K562 (cell line): ENCODE measurements around the gene ANKRD13D. TPM values are rescaled to one million over a fixed set of nuclear protein-coding genes. Genes with fewer than 3 reads are reported as not detected.

ENCODE experiments used
- CAMTA2 ChIP-seq: fragments of 250-450 bp; sonication (Bioruptor Pico); conservative IDR thresholded peaks from 2 replicates; pipeline ENCODE4 v1.5.1; 2022
- CTBP1 ChIP-seq: fragments of 450-650 bp; IDR thresholded peaks from 2 replicates; pipeline ENCODE4 v1.6.1; 2016; ENCODE audit warnings: borderline replicate concordance
- FOXA1 ChIP-seq: fragments of 450-650 bp; IDR thresholded peaks from 2 replicates; pipeline ENCODE4 v1.6.1; 2016; ENCODE audit warnings: mild to moderate bottlenecking, borderline replicate concordance
- HDAC8 ChIP-seq: fragments of 450-650 bp; IDR thresholded peaks from 2 replicates; pipeline ENCODE4 v1.6.1; 2016; ENCODE audit warnings: mild to moderate bottlenecking, missing genetic modification characterization, moderate library complexity, missing compliant biosample characterization
- HNRNPUL1 ChIP-seq: fragments of 200-400 bp; formaldehyde crosslinking; IDR thresholded peaks from 2 replicates; pipeline ENCODE4 v1.6.1; 2017; ENCODE audit warnings: low read length
- KDM4B ChIP-seq, 2 experiments: fragments of 450-650 bp in 1 of 2; sonication (generic) in 1 of 2; IDR thresholded peaks; 2 replicates each; pipeline ENCODE4 v1.6.1; 2016 to 2017; ENCODE audit warnings: borderline replicate concordance in 2 of 2, antibody characterized with exemption in 1 of 2, low read depth in 1 of 2, mild to moderate bottlenecking in 1 of 2
- MCM3 ChIP-seq: fragments of 450-650 bp; IDR thresholded peaks from 2 replicates; pipeline ENCODE4 v1.6.1; 2016
- NBN ChIP-seq: fragments of 450-650 bp; IDR thresholded peaks from 2 replicates; pipeline ENCODE4 v1.6.1; 2016; ENCODE audit warnings: low read depth, mild to moderate bottlenecking
- SMARCC2 ChIP-seq: fragments of 450-650 bp; IDR thresholded peaks from 2 replicates; pipeline ENCODE4 v1.6.1; 2017; ENCODE audit warnings: antibody characterized with exemption, moderate library complexity, mild to moderate bottlenecking, low read depth
- ZNF239 ChIP-seq: fragments of 250-450 bp; sonication (Bioruptor Pico); IDR thresholded peaks from 2 replicates; pipeline ENCODE4 v1.4.0; 2020; ENCODE audit warnings: mild to moderate bottlenecking
- ZNF584 ChIP-seq: fragments of 200-800 bp; sonication (Bioruptor generic); IDR thresholded peaks from 2 replicates; pipeline ENCODE4 v1.6.1; 2016; ENCODE audit warnings: low read depth, mild to moderate bottlenecking, missing genetic modification characterization, missing compliant biosample characterization
- polyA plus RNA-seq, 8 experiments: library from polyadenylated mRNA; depleted of rRNA in 4 of 8; stranded (reverse) in 5 of 8; unstranded in 3 of 8; fragments of >200 nt; fragmentation: Nextera tagmentation in 2 of 8; fragmentation: Illumina TruSeq in 1 of 8; extraction: Ambion mirVana in 2 of 8; extraction: Trizol in 1 of 8; gene quantifications; 2 replicates each; pipeline versions ENCODE4 v1.2.1 to v1.2.3, GENCODE V29; 2011 to 2014; ENCODE audit warnings: inconsistent platforms in 1 of 8, missing spikeins in 1 of 8
- total RNA-seq, 7 experiments: library from RNA; depleted of rRNA in 6 of 7; stranded (reverse); fragments of >200 nt in 6 of 7; fragmentation: Illumina TruSeq in 2 of 7; extraction: Trizol in 2 of 7; gene quantifications; 2 replicates each; pipeline versions ENCODE4 v1.2.1 to v1.2.3, GENCODE V29; 2011 to 2021; ENCODE audit warnings: low replicate concordance in 1 of 7
- TF ChIP-seq, protein P1 (sequence below): sonication (generic); formaldehyde crosslinking; IDR thresholded peaks from 2 replicates; pipeline ENCODE4 v1.8.0; 2022; ENCODE audit warnings: mild to moderate bottlenecking, missing genetic modification reagents
- TF ChIP-seq, protein P2 (sequence below): fragments of 450-650 bp; formaldehyde crosslinking; IDR thresholded peaks from 2 replicates; pipeline ENCODE4 v1.4.0; 2020; ENCODE audit warnings: mild to moderate bottlenecking, moderate library complexity
- TF ChIP-seq, protein P3 (sequence below): fragments of 450-650 bp; formaldehyde crosslinking; IDR thresholded peaks from 2 replicates; pipeline ENCODE4 v1.4.0; 2022; ENCODE audit warnings: missing genetic modification characterization
- TF ChIP-seq, protein P4 (sequence below): fragments of 200-800 bp; sonication (Bioruptor generic); IDR thresholded peaks from 2 replicates; pipeline ENCODE4 v1.6.1; 2017; ENCODE audit warnings: missing genetic modification characterization, missing compliant biosample characterization
- TF ChIP-seq, protein P5 (sequence below), 2 experiments: fragments of 150-350 bp in 1 of 2; IDR thresholded peaks; 2 replicates each; pipeline ENCODE4 v1.6.1; 2012 to 2016; ENCODE audit warnings: low read depth in 2 of 2, low read length in 2 of 2, mild to moderate bottlenecking in 1 of 2, moderate library complexity in 1 of 2

ANKRD13D gene
- total and polyA plus RNA-seq, 9 of the 15 experiments (the other 6 are each of a cell fraction or from before 2014, with no cell fraction given): 0.94 to 40.9 (median 22.4) TPM

DNA sequence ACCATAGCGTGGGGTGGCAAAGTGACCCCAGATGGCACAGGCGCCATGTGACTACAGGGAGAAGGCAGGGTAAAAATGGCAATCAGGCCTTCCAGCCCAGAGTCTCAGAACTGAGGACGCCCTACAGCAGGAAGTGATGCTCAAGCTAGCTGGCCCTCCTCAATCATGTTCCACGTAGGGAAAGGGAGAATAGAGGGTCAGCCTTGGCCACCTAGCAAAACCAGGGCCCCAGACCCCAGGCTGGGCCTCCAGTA lies 978 bp upstream of the ANKRD13D start (continued):
- TF ChIP-seq, protein P1, sequence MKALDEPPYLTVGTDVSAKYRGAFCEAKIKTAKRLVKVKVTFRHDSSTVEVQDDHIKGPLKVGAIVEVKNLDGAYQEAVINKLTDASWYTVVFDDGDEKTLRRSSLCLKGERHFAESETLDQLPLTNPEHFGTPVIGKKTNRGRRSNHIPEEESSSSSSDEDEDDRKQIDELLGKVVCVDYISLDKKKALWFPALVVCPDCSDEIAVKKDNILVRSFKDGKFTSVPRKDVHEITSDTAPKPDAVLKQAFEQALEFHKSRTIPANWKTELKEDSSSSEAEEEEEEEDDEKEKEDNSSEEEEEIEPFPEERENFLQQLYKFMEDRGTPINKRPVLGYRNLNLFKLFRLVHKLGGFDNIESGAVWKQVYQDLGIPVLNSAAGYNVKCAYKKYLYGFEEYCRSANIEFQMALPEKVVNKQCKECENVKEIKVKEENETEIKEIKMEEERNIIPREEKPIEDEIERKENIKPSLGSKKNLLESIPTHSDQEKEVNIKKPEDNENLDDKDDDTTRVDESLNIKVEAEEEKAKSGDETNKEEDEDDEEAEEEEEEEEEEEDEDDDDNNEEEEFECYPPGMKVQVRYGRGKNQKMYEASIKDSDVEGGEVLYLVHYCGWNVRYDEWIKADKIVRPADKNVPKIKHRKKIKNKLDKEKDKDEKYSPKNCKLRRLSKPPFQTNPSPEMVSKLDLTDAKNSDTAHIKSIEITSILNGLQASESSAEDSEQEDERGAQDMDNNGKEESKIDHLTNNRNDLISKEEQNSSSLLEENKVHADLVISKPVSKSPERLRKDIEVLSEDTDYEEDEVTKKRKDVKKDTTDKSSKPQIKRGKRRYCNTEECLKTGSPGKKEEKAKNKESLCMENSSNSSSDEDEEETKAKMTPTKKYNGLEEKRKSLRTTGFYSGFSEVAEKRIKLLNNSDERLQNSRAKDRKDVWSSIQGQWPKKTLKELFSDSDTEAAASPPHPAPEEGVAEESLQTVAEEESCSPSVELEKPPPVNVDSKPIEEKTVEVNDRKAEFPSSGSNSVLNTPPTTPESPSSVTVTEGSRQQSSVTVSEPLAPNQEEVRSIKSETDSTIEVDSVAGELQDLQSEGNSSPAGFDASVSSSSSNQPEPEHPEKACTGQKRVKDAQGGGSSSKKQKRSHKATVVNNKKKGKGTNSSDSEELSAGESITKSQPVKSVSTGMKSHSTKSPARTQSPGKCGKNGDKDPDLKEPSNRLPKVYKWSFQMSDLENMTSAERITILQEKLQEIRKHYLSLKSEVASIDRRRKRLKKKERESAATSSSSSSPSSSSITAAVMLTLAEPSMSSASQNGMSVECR: no peak
- no peak for TF ChIP-seq CAMTA2 (CRISPR knock-in tag)
- TF ChIP-seq, protein P2, sequence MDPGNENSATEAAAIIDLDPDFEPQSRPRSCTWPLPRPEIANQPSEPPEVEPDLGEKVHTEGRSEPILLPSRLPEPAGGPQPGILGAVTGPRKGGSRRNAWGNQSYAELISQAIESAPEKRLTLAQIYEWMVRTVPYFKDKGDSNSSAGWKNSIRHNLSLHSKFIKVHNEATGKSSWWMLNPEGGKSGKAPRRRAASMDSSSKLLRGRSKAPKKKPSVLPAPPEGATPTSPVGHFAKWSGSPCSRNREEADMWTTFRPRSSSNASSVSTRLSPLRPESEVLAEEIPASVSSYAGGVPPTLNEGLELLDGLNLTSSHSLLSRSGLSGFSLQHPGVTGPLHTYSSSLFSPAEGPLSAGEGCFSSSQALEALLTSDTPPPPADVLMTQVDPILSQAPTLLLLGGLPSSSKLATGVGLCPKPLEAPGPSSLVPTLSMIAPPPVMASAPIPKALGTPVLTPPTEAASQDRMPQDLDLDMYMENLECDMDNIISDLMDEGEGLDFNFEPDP (CRISPR knock-in tag): 0 out of 2 replicates have a peak, but pooled peaks have one; percentile 13
- no peak for TF ChIP-seq HNRNPUL1
- no peak for TF ChIP-seq MCM3
- TF ChIP-seq, protein P3, sequence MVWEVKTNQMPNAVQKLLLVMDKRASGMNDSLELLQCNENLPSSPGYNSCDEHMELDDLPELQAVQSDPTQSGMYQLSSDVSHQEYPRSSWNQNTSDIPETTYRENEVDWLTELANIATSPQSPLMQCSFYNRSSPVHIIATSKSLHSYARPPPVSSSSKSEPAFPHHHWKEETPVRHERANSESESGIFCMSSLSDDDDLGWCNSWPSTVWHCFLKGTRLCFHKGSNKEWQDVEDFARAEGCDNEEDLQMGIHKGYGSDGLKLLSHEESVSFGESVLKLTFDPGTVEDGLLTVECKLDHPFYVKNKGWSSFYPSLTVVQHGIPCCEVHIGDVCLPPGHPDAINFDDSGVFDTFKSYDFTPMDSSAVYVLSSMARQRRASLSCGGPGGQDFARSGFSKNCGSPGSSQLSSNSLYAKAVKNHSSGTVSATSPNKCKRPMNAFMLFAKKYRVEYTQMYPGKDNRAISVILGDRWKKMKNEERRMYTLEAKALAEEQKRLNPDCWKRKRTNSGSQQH (CRISPR knock-in tag): no peak
- TF ChIP-seq CTBP1: no peak
- no peak; a peak in 1 of 4 replicates for TF ChIP-seq KDM4B (IDR thresholded peaks at IDR 0.05; ENCODE audit: borderline replicate concordance in 2 of 2, low read depth in 1 of 2)
- no peak for TF ChIP-seq SMARCC2
- no peak for TF ChIP-seq HDAC8 (tag)
- TF ChIP-seq FOXA1: no peak
- TF ChIP-seq, protein P4, sequence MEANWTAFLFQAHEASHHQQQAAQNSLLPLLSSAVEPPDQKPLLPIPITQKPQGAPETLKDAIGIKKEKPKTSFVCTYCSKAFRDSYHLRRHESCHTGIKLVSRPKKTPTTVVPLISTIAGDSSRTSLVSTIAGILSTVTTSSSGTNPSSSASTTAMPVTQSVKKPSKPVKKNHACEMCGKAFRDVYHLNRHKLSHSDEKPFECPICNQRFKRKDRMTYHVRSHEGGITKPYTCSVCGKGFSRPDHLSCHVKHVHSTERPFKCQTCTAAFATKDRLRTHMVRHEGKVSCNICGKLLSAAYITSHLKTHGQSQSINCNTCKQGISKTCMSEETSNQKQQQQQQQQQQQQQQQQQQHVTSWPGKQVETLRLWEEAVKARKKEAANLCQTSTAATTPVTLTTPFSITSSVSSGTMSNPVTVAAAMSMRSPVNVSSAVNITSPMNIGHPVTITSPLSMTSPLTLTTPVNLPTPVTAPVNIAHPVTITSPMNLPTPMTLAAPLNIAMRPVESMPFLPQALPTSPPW (CRISPR knock-in tag): no peak
- TF ChIP-seq, protein P5, sequence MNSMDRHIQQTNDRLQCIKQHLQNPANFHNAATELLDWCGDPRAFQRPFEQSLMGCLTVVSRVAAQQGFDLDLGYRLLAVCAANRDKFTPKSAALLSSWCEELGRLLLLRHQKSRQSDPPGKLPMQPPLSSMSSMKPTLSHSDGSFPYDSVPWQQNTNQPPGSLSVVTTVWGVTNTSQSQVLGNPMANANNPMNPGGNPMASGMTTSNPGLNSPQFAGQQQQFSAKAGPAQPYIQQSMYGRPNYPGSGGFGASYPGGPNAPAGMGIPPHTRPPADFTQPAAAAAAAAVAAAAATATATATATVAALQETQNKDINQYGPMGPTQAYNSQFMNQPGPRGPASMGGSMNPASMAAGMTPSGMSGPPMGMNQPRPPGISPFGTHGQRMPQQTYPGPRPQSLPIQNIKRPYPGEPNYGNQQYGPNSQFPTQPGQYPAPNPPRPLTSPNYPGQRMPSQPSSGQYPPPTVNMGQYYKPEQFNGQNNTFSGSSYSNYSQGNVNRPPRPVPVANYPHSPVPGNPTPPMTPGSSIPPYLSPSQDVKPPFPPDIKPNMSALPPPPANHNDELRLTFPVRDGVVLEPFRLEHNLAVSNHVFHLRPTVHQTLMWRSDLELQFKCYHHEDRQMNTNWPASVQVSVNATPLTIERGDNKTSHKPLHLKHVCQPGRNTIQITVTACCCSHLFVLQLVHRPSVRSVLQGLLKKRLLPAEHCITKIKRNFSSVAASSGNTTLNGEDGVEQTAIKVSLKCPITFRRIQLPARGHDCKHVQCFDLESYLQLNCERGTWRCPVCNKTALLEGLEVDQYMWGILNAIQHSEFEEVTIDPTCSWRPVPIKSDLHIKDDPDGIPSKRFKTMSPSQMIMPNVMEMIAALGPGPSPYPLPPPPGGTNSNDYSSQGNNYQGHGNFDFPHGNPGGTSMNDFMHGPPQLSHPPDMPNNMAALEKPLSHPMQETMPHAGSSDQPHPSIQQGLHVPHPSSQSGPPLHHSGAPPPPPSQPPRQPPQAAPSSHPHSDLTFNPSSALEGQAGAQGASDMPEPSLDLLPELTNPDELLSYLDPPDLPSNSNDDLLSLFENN (IDR thresholded peaks at IDR 0.05; ENCODE audit: low read depth in 2 of 2, low read length in 2 of 2): no peak
- TF ChIP-seq ZNF239 (CRISPR knock-in tag): no peak
- 0 out of 2 replicates have a peak, but pooled peaks have one; percentile 63 for TF ChIP-seq ZNF584 (CRISPR knock-in tag)
- TF ChIP-seq NBN: no peak
